Esophagus mucosa (tissue), 1 donor: ENCODE measurements around the gene BUB1. TPM values are rescaled to one million over a fixed set of nuclear protein-coding genes. Genes with fewer than 3 reads are reported as not detected.
"Not testable (repeated sequence)": the region's sequence is repeated elsewhere in the genome, so short reads cannot be mapped to it uniquely, and the experiment has no call there.

Source experiments
- ATAC-seq: fragments of 200-7000 bp; cut with Tn5 transposase; one replicate; pipeline ENCODE4 v1.9.1; 2020
- total RNA-seq: library from RNA; stranded (reverse); gene quantifications from one replicate; pipeline ENCODE4 v1.2.4, GENCODE V29; 2023
- donor health status: DM: yes; HTN: yes; CAD: no.

BUB1 gene
- 15.9 TPM for total RNA-seq

DNA sequence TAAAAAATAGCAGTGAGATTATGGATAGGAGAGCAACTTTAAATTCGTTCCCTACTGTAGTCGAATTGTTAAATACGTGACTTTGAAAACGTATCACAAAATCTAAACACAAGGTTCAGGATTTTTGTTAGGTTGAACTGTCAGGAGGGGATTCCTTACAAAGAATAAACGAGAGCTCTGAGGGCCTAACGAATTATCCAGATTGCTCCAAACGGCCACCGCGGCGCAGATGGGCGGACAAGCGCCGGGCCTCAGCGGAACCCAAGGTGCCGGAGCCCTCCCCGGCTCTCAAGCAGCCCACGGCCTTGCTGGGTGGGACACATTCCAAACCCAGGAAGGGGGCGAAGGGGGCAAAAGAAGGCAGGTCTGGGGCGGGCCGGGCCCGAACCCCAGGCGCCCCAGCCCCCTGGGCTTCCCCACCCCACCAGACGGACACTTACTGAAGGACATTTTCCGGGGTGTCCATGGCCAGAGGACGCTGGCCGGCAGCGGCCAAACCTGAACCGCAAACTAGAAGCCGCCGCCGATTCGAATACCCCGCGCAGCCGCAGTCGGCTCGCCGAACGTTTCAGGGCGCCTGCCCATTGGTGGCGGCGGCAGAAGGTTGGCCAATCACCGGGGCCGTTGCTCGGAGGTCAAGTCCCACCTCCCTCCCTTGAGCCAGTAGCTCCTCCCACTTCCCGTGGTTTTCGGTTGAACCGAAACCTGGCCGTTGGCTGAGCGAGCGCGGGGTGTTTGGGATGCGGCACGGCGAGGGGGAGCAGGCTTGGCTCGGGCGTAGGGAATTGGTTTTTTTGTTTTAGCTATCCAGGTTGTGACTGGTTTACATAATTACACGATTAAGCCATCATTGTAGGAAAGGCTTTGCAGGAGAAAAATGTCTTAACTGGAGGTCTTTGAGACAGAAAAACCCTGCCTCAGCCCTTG is at the start of gene BUB1:
Gene BUB1 (minus strand): TSS at position 534 of the 927 bp plus-strand sequence. CDS start 68 bp downstream, at position 466.
- peak; percentile 99 for ATAC-seq

DNA sequence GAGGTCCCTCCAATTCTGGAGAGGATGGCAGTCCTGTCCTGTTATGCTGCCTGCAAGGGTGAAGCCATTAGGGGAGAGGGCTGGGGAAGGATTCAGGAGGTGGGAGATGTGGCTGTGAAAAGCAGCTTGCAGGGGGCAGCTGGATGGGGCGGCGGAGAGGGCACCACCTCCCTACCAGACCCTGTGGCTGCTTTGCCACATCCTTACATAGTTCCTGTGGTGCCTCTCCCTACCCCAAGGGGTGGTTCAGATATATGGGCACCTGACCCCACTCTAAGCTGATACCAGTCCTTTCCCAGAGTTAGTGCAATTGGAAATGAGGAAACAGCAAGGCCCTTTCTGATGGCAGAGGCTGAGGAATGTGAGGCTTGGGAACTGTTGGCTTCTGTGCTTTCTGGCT is 48.4 kb upstream of the BUB1 start:
- ATAC-seq, result no peak

DNA sequence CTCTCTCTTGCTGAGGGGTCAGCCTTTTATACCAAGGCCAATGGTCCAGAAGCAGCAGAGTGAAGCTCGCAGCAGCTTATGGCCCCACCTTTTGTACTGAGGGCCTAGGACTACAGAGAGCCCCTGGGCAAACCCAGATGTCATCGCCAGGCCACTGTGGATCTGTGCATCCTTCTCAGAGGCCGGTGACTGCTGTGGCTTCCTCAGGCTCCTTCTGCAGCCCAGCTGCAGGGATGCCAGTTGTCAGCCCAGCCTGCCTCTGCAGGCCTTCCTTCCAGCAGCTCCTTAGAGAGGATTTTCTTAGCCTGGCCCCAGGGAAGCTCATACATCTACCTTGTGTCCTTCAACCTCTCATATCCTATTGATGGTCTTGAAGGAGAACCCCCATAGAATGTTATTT is 48.0 kb upstream of the BUB1 start:
- no peak for ATAC-seq

DNA sequence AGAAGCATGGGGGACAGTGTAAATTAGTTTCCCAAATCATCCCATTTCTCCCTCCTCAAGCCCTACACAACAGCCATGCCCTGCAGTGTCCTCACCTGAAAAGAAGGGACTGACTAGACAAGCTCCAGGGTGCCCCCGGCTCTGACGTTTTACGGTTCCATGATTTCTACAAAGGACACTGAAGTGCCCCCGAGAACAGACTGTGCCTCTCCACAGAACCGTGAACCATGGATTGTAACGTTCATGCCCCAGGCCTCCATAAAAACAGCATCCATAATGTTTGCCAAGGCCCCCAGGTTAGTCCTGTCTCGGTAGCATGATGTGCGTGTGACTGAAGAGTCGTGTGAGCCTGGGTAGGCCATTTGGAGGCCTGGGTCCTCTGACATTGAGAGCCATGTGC is 47.5 kb upstream of the BUB1 start:
- ATAC-seq, result no peak

DNA sequence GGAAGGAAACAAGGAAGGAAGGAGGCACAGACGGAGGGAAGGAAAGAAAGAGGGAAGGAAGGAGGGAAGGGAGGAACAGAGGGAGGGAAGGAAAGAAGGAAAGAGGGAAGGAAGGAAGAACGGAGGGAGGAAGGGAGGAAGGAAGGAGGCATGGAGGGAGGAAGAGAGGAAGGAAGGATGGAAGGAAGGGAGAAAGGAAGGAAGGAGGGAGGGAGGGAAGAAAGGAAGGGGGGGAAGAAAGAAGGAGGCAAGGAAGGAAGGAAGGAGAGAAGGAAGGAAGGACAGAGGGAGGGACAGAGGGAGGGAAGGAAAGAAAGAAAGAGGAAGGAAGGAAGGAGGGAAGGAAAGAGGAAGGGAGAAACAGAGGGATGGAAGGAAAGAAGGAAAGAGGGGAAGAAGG is 47.0 kb upstream of the BUB1 start:
- no peak for ATAC-seq

DNA sequence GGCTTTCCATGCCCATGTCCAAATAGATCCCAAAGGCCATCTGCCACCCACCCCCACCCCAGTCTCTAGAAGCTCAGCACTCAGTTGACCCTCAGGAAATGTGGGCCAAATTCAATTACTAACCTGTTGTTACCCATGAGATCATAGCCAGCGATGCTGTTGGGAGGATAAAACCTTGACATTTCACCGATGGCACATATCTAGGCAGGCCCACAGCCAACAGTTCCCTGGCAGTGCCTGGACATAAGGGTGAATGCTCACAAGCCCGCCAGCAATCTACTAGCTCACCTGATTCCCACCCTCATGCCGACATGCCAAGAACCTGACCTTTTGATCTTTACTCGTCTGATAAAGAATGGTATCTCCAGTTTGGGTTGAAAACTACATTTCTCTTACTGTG is 42.7 kb upstream of the BUB1 start:
- no peak for ATAC-seq

DNA sequence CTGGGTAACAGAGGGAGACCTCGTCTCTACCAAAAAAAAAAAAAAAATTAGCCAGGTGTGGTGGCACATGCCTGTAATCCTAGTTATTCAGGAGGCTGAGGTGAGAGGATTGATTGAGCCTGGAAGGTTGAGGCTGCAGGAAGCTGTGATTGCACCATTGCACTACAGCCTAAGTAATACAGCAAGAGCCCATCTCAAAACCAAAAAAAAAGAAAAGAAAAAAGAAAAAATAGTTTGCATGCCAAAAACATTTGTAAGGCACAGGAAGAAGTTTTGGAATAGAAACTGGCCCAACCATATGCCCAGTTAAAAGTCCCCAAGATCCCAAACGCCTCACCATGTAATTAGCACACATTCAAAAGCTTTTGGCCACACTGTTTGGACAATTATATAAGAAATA is 41.1 kb upstream of the BUB1 start:
- ATAC-seq, result no peak

DNA sequence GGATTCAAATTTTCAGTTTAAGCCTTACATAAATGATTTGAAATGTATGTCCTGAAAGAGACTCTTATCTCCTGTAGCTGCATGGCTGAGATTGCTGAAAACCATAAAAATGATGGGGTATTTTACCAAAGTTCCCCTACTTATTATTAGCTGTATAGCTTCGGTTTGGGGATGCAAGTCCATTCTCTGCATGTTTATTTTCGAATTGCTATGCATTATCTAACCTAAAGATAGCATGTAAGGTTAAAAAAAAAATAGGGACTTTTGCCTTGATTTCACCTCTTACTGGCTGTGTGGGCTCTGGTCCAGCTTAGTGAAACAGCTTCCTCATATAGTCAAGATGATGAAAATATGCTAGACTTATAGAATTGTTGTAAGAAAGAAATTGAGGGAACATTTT is 40.5 kb upstream of the BUB1 start:
- ATAC-seq, result no peak

DNA sequence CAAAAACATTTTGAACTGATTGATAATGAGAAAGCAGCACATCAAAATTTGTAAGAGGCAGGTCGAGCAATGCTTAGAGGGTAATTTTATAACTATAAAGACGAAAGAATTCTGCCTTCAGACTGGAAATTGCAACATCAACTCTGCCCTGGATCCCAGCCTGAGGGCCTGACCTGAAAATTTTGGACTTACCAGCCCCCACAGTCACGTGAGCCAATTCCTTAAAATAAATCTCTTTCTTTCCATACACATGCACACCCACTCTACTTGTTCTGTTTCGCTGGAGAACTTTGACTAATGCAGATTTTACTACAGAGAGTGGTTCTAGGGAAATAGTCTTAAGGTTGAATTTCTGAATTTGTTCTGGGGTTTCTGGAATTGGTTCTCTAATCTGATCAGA is 39.9 kb upstream of the BUB1 start:
- no peak for ATAC-seq

DNA sequence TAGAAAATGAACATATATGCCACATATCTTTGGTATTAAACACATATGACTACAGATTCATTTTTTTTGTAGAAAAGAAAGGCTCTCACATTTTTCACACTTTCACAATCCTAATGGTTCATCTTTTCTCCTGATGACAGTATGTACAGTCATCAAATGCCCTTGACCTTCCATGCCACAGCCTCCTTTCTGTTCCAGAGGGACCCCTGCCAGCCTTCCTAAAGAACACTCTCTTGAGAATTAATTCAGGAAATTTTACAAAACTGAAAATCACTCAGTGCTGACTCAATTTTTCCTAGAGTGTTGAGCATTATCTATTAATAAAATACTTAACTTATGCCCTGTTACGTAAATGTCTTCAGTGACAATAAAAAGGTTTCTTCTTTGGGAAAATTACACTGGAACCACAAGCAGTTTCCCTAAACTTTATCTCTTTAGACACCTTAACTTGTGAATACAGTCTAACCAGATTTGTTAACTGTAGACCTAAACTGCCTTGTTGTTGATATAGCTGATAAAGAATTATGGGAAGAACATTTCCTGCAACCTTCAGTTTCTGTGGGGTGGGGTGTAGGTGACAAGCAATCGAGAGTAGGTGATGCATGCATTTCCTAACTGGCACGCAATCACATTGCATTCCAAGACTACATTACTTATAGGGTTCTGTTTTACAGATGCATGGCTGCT is 39.2 kb upstream of the BUB1 start:
- ATAC-seq, result no peak

DNA sequence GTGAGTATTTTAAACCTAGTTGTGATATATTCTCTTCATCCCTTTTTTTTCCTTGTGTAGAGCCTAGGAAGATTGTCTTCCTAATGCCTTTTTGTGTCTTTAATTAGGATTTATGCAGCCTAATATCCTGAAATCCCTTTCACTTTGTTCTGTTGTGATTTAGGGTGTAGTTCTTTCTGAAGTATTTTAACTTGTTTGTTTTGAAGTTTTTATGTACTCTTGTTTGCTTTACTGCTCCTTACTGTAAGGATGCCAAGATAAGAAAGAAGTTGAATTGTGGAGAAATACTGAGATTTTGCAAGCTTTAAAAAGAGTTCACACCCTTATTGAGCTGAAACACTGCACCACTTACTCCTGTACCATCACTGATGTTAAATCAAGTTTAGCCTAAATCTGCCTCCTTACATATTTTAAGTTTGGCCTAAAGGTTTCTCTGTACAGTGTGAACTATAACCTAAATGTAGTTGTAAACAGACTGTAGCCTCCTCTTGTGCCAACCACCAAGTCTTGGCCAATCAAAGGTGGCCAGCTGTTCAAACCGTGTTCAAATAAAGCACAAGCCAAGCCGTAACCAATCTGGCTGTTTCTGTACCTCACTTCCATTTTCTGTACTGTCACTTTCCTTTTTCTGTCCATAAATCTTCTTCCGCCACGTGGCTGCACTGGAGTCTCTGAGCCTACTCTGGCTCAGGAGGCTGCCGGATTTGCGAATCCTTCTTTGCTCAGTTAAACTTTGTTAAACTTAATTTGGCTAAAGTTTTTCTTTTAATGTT is 36.8 kb upstream of the BUB1 start:
- ATAC-seq, result no peak

DNA sequence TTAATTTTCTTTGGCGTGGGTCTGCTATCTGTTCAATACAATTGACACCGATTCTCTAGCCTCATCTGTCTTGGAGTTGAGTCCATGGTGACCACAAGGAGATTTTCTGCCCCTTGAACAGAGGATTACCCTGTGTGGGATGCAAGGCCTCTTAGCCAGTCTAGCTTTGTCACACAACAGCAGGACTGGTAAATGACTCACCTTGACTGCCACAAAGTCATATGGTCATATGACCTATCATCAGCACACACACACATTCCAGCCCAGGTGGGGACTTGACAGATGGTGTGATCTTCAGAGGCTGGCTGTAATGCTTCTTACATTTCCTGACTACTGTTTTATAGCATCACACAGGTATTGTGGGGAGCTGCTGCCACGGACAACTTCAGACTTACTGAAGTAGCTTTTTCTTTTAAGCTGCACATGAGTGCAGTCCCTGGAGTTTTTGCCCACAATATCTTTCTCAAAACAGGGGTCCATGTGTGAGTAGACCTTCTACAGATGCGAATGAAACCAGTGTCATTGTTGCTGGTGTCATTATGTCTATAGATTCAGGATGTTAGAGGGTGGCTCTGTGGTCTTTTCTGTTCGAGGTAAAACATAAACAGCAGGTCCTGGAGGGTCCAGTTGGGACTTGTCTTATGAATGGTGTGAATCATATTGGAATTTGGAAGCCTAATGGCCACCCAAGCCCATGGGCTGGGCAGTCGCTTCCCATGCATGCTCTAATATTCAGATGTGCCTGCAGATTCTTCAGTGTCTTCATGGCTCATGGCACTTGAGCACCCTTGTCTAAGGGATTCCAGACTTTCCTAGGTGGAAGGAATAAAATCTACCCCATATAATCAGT is 35.9 kb upstream of the BUB1 start:
- ATAC-seq, result peak; percentile 52

DNA sequence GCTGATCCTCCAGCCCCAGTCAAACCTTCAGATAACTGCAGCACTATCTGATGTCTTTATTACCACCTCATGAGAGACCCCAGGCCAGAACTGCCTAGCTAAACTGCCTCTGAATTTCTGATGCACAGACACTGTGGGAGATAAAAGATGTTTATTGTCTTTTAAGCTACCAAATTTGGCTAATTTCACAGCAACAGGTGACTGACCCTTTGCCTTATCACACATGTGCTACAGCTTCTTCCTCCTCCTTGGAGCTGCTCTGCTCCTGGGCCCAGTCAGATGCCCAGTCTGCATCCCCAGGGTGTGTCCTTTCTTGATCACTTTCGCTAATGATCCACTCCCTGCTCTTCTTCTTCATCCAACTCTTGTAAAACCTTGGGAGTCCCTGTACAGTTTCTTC is 34.9 kb upstream of the BUB1 start:
- no peak for ATAC-seq

DNA sequence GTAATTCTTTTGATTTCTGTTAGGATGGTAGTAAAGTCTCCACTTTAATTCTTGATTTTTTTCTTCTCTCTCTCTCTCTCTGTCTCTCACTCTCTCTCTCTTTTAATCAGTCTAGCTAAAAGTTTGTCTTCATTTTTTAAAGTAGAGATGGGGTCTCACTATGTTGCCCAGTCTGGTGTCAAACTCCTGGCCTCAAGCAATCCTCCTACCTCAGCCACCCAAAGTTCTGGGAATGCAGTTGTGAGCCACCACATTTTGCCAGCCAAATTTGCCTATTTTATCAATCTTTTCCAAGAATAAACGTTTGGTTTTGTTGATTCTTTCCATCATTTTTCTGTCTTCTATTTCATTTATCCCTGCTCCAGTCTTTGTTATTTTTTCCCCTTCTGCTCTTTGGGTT is 30.6 kb upstream of the BUB1 start:
- ATAC-seq, result no peak

DNA sequence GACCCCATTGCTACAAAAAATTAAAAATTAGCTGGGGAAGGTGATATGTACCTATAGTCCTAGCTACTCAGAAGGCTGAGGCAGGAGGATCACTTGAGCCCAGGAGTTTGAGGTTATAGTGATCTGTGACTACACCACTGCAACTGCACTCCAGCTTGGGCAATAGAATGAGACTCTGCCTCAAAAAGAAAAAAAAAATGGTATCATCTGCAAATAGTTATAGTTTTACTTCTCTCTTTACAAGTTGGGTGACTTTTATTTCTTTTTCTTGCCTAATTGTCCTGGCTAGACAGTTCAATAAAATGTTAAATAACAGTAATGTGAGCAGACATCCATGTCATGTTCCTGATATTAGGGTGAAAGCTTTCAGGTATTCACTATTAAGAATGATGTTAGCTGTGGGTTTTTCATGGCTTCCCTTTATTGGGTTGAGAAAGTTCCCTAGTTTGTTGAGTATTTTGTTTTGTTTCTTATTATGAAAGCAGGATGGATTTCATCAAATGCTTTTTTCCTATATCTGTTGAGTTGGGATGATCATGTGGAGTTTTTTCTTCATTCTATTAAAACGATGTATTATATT is 29.6 kb upstream of the BUB1 start:
- no peak for ATAC-seq

DNA sequence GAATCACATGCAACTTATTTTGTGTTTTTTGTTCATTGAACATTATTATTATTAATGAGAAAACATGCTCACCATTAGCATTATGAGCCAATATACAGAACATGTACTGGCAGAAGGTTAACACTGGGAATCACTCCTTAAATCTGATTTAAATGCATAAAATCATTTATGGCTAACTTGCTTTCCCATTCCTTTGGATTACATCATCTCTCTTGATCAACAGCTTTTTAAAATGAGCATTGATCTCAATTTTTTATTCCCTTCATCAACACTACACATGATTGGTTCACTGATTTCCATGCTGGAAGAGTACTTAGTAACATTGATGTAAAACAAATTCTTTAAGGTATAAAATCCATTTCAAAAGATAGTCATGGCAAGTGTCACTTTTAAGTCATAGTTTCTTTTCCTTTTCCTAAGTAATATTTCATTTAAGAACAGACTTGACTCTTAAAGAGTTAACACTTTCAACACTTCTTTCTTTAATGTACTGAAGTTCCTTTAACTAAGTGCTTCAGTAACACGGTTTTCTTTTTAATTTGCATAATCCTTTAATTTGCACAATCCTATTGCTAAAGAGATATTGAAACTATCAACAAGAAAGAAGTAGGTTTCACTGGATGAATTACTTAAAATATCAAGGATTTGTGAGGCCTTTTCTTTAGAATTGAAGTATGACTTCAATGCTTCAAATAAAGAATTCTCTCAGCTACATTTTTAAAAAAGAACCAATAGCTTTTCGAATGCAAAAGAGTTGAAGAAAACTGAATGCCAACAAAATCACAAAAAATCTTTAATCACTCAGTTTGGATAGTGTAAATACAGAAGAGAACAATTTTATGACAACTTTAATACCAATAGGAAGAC is 24.9 kb upstream of the BUB1 start:
- ATAC-seq, result no peak

DNA sequence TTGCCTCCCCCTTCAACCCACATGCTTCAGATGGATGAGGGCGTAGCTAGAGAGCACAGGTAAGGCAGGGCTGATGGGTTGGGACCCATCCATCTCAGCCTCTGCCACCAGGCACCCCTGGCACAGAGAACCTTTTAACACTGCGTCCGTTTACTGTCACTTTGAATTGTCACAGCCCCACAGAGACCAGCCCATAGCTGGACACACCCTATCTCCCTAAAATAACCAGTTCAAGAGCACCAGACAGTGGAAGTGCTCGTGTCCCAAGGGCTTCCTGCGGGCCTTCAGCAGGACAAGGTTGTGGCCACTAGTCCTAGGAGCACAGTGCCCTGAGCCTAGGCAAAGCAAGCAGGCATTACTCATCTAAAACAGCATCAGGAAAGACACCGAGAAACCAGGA is 20.4 kb upstream of the BUB1 start:
- not testable (repeated sequence) for ATAC-seq

DNA sequence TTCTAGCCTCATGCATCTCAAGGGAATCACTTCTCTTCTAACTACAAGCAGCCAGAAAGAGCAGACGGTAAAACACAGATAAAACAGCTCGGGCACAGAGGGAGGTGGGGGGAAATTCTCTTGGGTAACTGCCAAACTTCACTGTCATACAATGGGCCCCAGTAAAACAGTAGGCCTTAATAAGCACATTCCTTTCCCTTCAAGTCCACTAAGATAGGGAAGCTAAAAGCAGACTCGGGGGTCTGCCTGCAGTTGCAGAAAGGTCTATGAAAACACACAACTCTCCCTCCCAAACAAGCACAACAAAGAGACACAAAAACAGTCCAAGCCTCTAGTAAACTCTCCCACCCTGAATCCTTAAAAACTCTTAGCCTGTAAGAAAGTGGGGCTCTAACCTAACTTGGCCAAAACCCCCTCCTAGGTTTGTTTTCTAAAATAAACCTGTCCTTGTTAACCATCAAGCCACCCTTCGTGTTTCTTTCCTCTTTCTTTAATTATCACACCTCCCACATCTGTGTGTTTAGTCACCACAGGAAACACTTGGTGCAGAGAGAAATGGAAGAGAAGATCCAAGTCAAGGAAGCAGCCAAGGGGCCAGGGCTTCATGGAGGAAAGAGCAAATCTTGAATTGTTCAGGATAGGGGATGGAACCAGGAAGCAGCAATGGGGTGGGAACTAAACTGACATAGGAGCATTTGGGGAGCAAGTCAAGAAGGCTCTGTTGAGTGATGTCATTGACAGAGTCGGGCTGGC is 17.5 kb upstream of the BUB1 start:
- not testable (repeated sequence) for ATAC-seq

DNA sequence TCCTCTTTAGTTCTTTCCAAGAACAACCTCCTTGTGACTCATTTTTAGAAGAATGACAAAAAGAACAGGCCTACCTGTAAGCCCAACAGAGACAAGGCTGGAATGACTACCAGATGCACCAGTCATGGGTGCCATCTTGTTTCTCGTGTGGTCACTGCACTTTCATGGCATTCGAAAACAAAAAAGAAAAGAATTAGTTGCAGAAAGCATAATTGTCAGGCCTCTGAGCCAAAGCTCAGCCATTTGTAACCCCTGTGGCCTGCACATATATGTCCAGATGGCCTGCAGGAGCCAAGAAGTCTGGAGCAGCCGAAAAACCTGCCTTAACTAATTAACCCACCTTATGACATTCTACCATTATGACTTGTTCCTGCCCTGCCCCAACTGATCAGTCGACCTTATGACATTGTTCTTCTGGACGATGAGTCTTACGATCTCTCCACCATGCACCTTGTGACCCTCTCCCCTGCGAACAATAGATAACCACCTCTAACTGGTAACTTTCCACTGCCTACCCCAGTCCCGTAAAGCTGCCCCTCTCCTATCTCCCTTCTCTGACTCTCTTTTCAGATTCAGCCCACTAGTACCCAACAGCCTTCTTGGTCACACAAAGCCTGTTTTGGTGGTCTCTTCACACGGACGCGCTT is 13.9 kb upstream of the BUB1 start:
- no peak for ATAC-seq
